ENCODE results near the gene SUSD4.

SUSD4 gene

GRCh38 chr1:223386013-223386412 is 22.0 kb upstream of the SUSD4 start:
- TF ChIP-seq CTCF (IDR thresholded peaks at IDR 0.05; ENCODE audit: low read depth, low read length) = no peak

GRCh38 chr1:223378754-223379153 is 14.8 kb upstream of the SUSD4 start:
- TF ChIP-seq CTCF (IDR thresholded peaks at IDR 0.05; ENCODE audit: low read depth, low read length) = no peak
- no peak overlapping the region for H3K4me3 ChIP-seq (ENCODE audit: low read depth, low read length)

More at GRCh38 chr1:223386013-223386412, 22.0 kb upstream of the SUSD4 start:
- no peak overlapping the region for H3K4me3 ChIP-seq (ENCODE audit: low read depth, low read length)

GRCh38 chr1:223374064-223374610 is 10.2 kb upstream of the SUSD4 start:
- no peak for TF ChIP-seq CTCF (IDR thresholded peaks at IDR 0.05; ENCODE audit: low read depth, low read length)
- H3K4me3 ChIP-seq (ENCODE audit: low read depth, low read length) = no peak overlapping the region

GRCh38 chr1:223364685-223365382 is 858 bp upstream of the SUSD4 start:
- no peak for TF ChIP-seq CTCF (IDR thresholded peaks at IDR 0.05; ENCODE audit: low read depth, low read length)
- no peak overlapping the region for H3K4me3 ChIP-seq (ENCODE audit: low read depth, low read length)

- no peak for TF ChIP-seq CTCF (IDR thresholded peaks at IDR 0.05; ENCODE audit: low read depth, low read length)
- peak overlapping the region; percentile 40 for H3K4me3 ChIP-seq (ENCODE audit: low read depth, low read length)
Measured at GRCh38 chr1:223363057-223363855, 720 bp downstream of the SUSD4 start.

GRCh38 chr1:223358826-223359225 is 5.2 kb downstream of the SUSD4 start:
- TF ChIP-seq CTCF (IDR thresholded peaks at IDR 0.05; ENCODE audit: low read depth, low read length) = no peak
- H3K4me3 ChIP-seq (ENCODE audit: low read depth, low read length) = no peak overlapping the region

GRCh38 chr1:223355699-223356098 is 8.3 kb downstream of the SUSD4 start:
- no peak overlapping the region for H3K4me3 ChIP-seq (ENCODE audit: low read depth, low read length)
- TF ChIP-seq CTCF (IDR thresholded peaks at IDR 0.05; ENCODE audit: low read depth, low read length) = no peak

Data from WI38 (cell line).